ENCODE results near the gene XPR1.

DNA sequence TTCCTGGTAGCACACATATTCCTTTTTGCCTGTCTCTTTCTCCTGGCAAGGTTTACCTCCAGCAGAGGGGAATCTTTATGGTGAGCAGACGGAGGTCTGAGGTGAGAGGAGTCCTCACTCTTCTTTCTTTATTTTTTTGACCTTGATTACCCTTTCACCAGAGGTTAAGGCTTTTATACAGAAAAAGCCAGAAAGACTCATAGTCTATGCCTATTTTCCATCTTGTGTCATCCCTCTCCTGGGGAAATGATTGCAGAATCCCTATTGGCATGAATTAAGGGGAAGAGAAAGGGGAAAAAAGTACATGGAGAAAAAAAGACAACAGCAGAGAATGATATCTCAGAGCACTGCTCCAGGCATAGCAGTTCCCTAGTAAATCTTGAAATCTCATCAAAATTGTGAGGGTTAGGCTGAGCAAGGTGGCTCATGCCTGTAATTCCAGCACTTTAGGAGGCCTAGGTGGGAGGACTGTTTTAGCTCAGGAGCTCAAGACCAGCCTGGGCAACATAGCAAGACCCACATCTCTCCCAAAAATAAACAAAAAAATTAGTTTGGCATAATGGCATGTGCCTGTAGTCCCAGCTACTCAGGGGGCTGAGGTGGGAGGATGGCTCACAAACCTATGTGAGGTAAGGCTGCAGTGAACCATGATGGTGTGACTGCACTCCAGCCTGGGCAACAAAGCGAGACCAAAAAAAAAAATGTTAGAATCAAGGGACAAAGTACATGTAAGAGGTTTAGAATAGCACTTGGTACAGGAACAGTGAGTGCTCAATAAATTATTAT, 1.2 kb upstream of the XPR1 start:
- TF ChIP-seq CTCF (conservative IDR thresholded peaks at IDR 0.05) (no peak), EZH2 (IDR thresholded peaks at IDR 0.05; ENCODE audit: low read depth) (no peak)

Data from PC-9 (cell line).